Measurements from ENCODE around the gene PODXL2.

The PODXL2 gene

DNA sequence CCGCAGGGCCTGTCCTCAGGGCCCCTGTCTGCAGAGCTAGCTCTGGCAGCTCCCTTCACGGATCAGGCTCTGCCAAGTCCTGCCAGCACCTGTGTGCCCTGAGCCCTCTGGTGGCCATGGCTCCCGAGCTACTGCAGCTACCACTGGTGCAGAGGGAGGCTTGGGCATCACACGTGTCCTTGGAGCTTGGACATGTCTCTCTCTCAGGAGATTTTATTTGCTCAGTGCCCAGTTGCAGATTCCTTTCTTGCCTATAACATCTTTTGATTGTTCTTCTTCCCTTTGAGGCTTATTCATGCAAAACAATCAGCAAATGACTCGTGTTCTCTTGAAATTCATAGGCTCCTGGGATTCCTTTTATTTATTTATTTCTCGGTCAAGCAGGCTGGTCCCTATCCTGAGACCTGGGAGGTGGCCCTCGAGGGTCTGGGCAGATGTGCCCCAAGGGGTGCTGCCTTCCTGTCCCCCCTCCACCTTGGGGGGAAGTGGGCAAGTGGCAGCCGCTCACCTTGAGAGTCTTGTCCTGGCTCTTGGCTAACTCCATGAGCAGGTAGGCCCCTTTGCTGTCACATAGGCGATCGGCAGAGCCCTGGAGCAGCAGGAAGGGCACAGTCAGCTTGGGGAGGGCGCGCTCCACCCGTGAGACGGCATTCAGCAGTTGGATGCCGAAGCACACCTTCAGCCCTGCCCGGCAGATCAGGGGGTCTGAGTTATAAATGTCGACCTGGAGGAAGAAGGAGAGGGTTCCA lies 65.7 kb downstream of the PODXL2 start:
- H3K27me3 ChIP-seq (ENCODE audit: insufficient read depth, low read length, poor library complexity) = no peaks in the 10 kb centered on the region
- no peaks in the 10 kb centered on the region for H4K20me1 ChIP-seq (ENCODE audit: insufficient read depth, low read length)
- H3K79me2 ChIP-seq (ENCODE audit: insufficient read depth, low read length) = no peaks in the 10 kb centered on the region
- no peak overlapping the region for H3K4me3 ChIP-seq (ENCODE audit: low read depth in 1 of 2, low read length in 2 of 2)
- no peak overlapping the region for H3K9ac ChIP-seq (ENCODE audit: low read depth, low read length)
- H3K4me1 ChIP-seq (ENCODE audit: insufficient read depth, low read length) = no peaks in the 10 kb centered on the region
- no peak overlapping the region for H3K4me2 ChIP-seq (ENCODE audit: insufficient read depth, low read length)
- ATAC-seq (ENCODE audit: insufficient read depth, low read depth) (peak; percentile 82), DNase-seq (peak; percentile 43)
- no peak overlapping the region for H3K27ac ChIP-seq (ENCODE audit: low read length)
- H3K36me3 ChIP-seq (ENCODE audit: insufficient read depth, low read length) = no peaks in the 10 kb centered on the region
- no peaks in the 10 kb centered on the region for H3K9me3 ChIP-seq (ENCODE audit: insufficient read depth, low read length, severe bottlenecking)
- no peak overlapping the region for H2AFZ ChIP-seq (ENCODE audit: low read depth, low read length)
- no peak for TF ChIP-seq EZH2 (IDR thresholded peaks at IDR 0.05; ENCODE audit: borderline replicate concordance, low read depth, low read length, severe bottlenecking)
- TF ChIP-seq, protein P1, sequence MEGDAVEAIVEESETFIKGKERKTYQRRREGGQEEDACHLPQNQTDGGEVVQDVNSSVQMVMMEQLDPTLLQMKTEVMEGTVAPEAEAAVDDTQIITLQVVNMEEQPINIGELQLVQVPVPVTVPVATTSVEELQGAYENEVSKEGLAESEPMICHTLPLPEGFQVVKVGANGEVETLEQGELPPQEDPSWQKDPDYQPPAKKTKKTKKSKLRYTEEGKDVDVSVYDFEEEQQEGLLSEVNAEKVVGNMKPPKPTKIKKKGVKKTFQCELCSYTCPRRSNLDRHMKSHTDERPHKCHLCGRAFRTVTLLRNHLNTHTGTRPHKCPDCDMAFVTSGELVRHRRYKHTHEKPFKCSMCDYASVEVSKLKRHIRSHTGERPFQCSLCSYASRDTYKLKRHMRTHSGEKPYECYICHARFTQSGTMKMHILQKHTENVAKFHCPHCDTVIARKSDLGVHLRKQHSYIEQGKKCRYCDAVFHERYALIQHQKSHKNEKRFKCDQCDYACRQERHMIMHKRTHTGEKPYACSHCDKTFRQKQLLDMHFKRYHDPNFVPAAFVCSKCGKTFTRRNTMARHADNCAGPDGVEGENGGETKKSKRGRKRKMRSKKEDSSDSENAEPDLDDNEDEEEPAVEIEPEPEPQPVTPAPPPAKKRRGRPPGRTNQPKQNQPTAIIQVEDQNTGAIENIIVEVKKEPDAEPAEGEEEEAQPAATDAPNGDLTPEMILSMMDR (IDR thresholded peaks at IDR 0.05; ENCODE audit: borderline replicate concordance, extremely low read depth, low read length, poor library complexity, severe bottlenecking) = peak; percentile 65

DNA sequence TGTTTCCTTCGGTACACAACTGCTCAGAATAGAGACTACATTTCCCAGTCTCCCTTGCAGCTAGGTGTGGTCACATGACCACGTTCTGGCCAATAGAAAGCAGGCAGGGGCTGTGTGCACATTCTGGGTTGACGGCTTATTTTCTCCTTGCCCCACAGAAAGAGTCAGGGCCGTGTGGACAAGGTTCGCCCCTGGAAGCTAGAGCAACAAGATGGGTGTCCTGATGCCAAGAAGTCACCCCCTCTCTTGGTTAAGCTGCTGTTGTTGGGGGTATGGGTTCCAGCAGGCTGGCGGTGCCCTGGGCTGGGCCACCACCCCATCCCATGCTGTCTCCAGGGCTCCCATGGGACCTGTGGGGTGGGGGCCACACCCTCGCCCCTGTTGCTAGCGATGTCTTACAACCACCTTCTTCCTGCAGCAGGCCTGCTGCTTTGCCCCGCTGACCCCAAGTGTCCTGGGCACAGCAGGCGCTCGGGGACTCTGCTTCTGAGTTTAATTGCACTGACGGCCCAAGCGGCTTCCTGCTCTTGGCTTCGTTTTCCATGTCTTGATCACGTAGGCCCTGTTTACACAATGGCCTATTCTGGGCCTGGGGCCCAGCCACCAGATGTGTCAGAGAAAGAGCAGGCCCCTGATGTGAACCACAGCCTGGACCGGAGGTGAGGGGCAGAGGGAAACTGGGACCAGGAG lies 68.7 kb downstream of the PODXL2 start:
- Histone ChIP-seq H3K36me3 (ENCODE audit: insufficient read depth, low read length) (no peaks in the 10 kb centered on the region), H2AFZ (ENCODE audit: low read depth, low read length) (peak overlapping the region; percentile 54; the same call in 1 of the 2 replicates), H3K4me1 (ENCODE audit: insufficient read depth, low read length) (no peaks in the 10 kb centered on the region)

DNA sequence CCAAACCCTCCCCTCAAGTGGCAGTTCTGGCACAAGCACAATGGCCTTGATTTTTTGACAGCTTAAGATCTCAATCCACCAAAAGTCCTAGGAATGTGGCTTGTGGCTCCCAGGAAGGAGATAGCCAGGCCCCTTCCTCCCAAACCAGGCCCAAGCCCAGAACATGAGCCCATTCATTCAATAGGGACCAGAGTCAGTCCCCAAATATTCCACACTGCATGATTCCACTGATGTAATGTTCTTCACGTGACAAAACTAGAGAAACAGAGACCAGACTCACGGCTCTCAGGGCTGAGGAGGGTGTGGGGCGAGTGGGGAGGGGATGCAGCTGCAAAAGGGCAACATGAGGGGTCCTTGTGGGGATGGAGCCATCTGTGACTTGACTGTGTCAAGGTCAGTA lies 69.3 kb downstream of the PODXL2 start:
- H3K4me2 ChIP-seq (ENCODE audit: insufficient read depth, low read length) = no peak overlapping the region
- no peaks in the 10 kb centered on the region for H3K9me3 ChIP-seq (ENCODE audit: insufficient read depth, low read length, severe bottlenecking)
- ATAC-seq (ENCODE audit: insufficient read depth, low read depth) (no peak), DNase-seq (no peak)
- TF ChIP-seq EZH2 (IDR thresholded peaks at IDR 0.05; ENCODE audit: borderline replicate concordance, low read depth, low read length, severe bottlenecking) = no peak
- TF ChIP-seq, protein P1 (IDR thresholded peaks at IDR 0.05; ENCODE audit: borderline replicate concordance, extremely low read depth, low read length, poor library complexity, severe bottlenecking) = no peak
- H3K36me3 ChIP-seq (ENCODE audit: insufficient read depth, low read length) = no peaks in the 10 kb centered on the region
- no peaks in the 10 kb centered on the region for H4K20me1 ChIP-seq (ENCODE audit: insufficient read depth, low read length)
- no peaks in the 10 kb centered on the region for H3K4me1 ChIP-seq (ENCODE audit: insufficient read depth, low read length)
- H3K9ac ChIP-seq (ENCODE audit: low read depth, low read length) = no peak overlapping the region
- no peak overlapping the region for H3K4me3 ChIP-seq (ENCODE audit: low read depth in 1 of 2, low read length in 2 of 2)
- H3K79me2 ChIP-seq (ENCODE audit: insufficient read depth, low read length) = no peaks in the 10 kb centered on the region
- no peak overlapping the region for H2AFZ ChIP-seq (ENCODE audit: low read depth, low read length)
- H3K27ac ChIP-seq (ENCODE audit: low read length) = no peak overlapping the region
- no peaks in the 10 kb centered on the region for H3K27me3 ChIP-seq (ENCODE audit: insufficient read depth, low read length, poor library complexity)

More for the DNA sequence above, 68.7 kb downstream of the PODXL2 start:
- H3K79me2 ChIP-seq (ENCODE audit: insufficient read depth, low read length) = no peaks in the 10 kb centered on the region
- ATAC-seq (ENCODE audit: insufficient read depth, low read depth) (peak; percentile 84), DNase-seq (peak; percentile 60)
- H3K27me3 ChIP-seq (ENCODE audit: insufficient read depth, low read length, poor library complexity) = no peaks in the 10 kb centered on the region
- no peak for TF ChIP-seq EZH2 (IDR thresholded peaks at IDR 0.05; ENCODE audit: borderline replicate concordance, low read depth, low read length, severe bottlenecking)
- TF ChIP-seq, protein P1 (IDR thresholded peaks at IDR 0.05; ENCODE audit: borderline replicate concordance, extremely low read depth, low read length, poor library complexity, severe bottlenecking) = no peak
- no peak overlapping the region for H3K9ac ChIP-seq (ENCODE audit: low read depth, low read length)
- H3K9me3 ChIP-seq (ENCODE audit: insufficient read depth, low read length, severe bottlenecking) = no peaks in the 10 kb centered on the region
- no peak overlapping the region for H3K4me3 ChIP-seq (ENCODE audit: low read depth in 1 of 2, low read length in 2 of 2)
- no peaks in the 10 kb centered on the region for H4K20me1 ChIP-seq (ENCODE audit: insufficient read depth, low read length)
- H3K27ac ChIP-seq (ENCODE audit: low read length) = no peak overlapping the region
- no peak overlapping the region for H3K4me2 ChIP-seq (ENCODE audit: insufficient read depth, low read length)

Data from DND-41 (cell line).